PC-9 (cell line): ENCODE data around the gene EVC2. TPM values are rescaled to one million over a fixed set of nuclear protein-coding genes. Genes with fewer than 3 reads are reported as not detected.

Experiments
- BruUV-seq: library from RNA; stranded (reverse); fragments of 400-500 nt; replicated peaks from 2 replicates; lab custom pipeline; 2021; lab: Mats Ljungman, UMichigan
- CTCF ChIA-PET: fragments of 300-600 bp; sonication (Branson Sonifier 250); formaldehyde crosslinking; loops from one replicate; lab custom pipeline; 2022; ENCODE audit warnings: antibody characterized with exemption; lab: Charles Lee
- POLR2A ChIA-PET: fragments of 300-600 bp; sonication (Branson Sonifier 250); formaldehyde crosslinking; loops from one replicate; lab custom pipeline; 2022; ENCODE audit warnings: antibody characterized with exemption; ENCODE audit not compliant: unreplicated experiment; lab: Charles Lee
- DNase-seq, 2 experiments: peaks; one replicate each; pipeline versions ENCODE4 v3.0.0 to v3.0.0-alpha.2; 2015 to 2022; ENCODE audit warnings: mixed read lengths in 1 of 2
- H2AFZ ChIP-seq: fragments of 200-600 bp; sonication (generic); 2 replicates; pipeline ENCODE4 v1.8.1; 2017; ENCODE audit warnings: antibody characterized with exemption
- H3F3A ChIP-seq: fragments of 200-600 bp; sonication (generic); 2 replicates; pipeline ENCODE4 v1.8.1; 2017; ENCODE audit warnings: antibody characterized with exemption, mild to moderate bottlenecking, low read depth; ENCODE audit not compliant: insufficient read depth
- H3K27ac ChIP-seq: fragments of 200-600 bp; sonication (generic); 2 replicates; pipeline ENCODE4 v1.6.1; 2016; ENCODE audit warnings: mixed run types
- H3K27me3 ChIP-seq: fragments of 200-600 bp; sonication (generic); 2 replicates; pipeline ENCODE4 v1.6.1; 2016; ENCODE audit warnings: low read depth, mixed run types; ENCODE audit not compliant: insufficient read depth
- H3K36me3 ChIP-seq: fragments of 200-600 bp; sonication (generic); 2 replicates; pipeline ENCODE4 v1.6.1; 2016; ENCODE audit warnings: low read depth, mixed run types
- H3K4me1 ChIP-seq: fragments of 200-600 bp; sonication (generic); replicated peaks from 2 replicates; pipeline ENCODE4 v1.6.1; 2016; ENCODE audit warnings: mixed run types; ENCODE audit not compliant: insufficient read depth
- H3K4me2 ChIP-seq: fragments of 200-600 bp; sonication (generic); 2 replicates; pipeline ENCODE4 v1.6.1; 2017; ENCODE audit warnings: mixed run types
- H3K4me3 ChIP-seq: fragments of 200-600 bp; sonication (generic); 2 replicates; pipeline ENCODE4 v1.6.1; 2016; ENCODE audit warnings: mixed run types
- H3K79me2 ChIP-seq: fragments of 200-600 bp; sonication (generic); 2 replicates; pipeline ENCODE4 v1.6.1; 2017; ENCODE audit warnings: low read depth, mixed run types
- H3K9me2 ChIP-seq: fragments of 200-600 bp; sonication (generic); 2 replicates; pipeline ENCODE4 v1.8.1; 2017; ENCODE audit warnings: mild to moderate bottlenecking; ENCODE audit not compliant: insufficient read depth
- H3K9me3 ChIP-seq: fragments of 200-600 bp; sonication (generic); 2 replicates; pipeline ENCODE4 v1.8.1; 2016; ENCODE audit warnings: low read depth; ENCODE audit not compliant: insufficient read depth
- H4K20me1 ChIP-seq: fragments of 200-600 bp; sonication (generic); 2 replicates; pipeline ENCODE4 v1.8.1; 2017; ENCODE audit not compliant: insufficient read depth
- EZH2 ChIP-seq: fragments of 200-600 bp; sonication (generic); IDR thresholded peaks from 2 replicates; pipeline ENCODE4 v1.8.0; 2017; ENCODE audit warnings: antibody characterized with exemption, low read depth
- intact Hi-C: fragments of 100-400 bp; cut with micrococcal nuclease; formaldehyde crosslinking; loops from one replicate; pipeline ENCODE4 v1.10.0; 2022; ENCODE audit not compliant: unreplicated experiment
- total RNA-seq: library from RNA; stranded (reverse); gene quantifications from 2 replicates; pipeline ENCODE4 v1.2.3, GENCODE V29; 2021
- TF ChIP-seq, protein P1 (sequence below): fragments of 200-600 bp; sonication (generic); conservative IDR thresholded peaks from 2 replicates; pipeline ENCODE4 v1.6.1; 2017; ENCODE audit warnings: mixed run types, antibody characterized with exemption, mild to moderate bottlenecking, moderate library complexity

EVC2 gene
- total RNA-seq, 1 experiment from 2014 or later, result 1.4 TPM

DNA sequence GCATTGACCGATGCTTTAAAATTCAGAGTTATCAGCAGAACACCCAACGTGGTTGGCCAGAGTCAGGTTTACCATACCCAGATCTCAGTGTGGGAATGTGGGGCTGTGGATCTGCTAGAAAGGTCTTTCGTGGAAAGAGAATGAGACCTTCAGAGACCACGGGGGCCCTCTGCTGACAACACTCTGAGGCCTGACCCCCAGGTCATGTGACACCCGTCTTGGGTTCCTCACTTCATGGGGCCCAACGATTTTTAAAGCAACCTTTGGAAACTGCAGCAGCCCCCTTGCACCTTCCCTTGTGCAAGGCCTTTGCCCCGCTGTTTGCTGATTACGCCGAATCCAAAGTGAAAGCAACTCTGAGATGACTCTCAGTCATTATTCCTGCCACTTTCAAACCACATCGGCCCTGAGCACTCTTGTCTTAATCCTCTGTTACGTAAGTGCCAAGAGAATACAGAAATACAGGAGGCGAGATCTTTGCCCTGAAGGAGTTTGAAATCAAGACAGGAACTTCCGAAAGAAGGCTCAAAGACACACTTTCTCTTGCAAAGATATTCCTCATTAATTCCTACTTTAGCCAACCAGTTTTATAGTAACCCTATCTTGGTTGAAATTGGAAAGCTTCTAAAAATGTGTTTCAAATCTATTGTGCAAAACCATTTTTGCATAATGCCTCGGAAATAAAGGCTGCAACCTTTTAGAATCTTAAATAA, 88.3 kb downstream of the EVC2 start:
- H3K27ac ChIP-seq, result no peak overlapping the region
- no peaks in the 10 kb centered on the region for H4K20me1 ChIP-seq
- no peaks in the 10 kb centered on the region for H3K4me1 ChIP-seq
- H2AFZ ChIP-seq, result no peak overlapping the region
- no peaks in the 10 kb centered on the region for H3K9me3 ChIP-seq
- no peaks in the 10 kb centered on the region for H3K9me2 ChIP-seq
- TF ChIP-seq, protein P1, sequence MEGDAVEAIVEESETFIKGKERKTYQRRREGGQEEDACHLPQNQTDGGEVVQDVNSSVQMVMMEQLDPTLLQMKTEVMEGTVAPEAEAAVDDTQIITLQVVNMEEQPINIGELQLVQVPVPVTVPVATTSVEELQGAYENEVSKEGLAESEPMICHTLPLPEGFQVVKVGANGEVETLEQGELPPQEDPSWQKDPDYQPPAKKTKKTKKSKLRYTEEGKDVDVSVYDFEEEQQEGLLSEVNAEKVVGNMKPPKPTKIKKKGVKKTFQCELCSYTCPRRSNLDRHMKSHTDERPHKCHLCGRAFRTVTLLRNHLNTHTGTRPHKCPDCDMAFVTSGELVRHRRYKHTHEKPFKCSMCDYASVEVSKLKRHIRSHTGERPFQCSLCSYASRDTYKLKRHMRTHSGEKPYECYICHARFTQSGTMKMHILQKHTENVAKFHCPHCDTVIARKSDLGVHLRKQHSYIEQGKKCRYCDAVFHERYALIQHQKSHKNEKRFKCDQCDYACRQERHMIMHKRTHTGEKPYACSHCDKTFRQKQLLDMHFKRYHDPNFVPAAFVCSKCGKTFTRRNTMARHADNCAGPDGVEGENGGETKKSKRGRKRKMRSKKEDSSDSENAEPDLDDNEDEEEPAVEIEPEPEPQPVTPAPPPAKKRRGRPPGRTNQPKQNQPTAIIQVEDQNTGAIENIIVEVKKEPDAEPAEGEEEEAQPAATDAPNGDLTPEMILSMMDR, result no peak
- no peak for TF ChIP-seq EZH2
- H3K36me3 ChIP-seq, result no peaks in the 10 kb centered on the region
- H3K4me2 ChIP-seq, result peak overlapping the region; percentile 23; the same call in 1 of the 2 replicates
- no peak for DNase-seq
- H3K79me2 ChIP-seq, result no peaks in the 10 kb centered on the region
- ChIA-PET POLR2A (no interaction called here), CTCF (no interaction called here)
- no peaks in the 10 kb centered on the region for H3K27me3 ChIP-seq
- BruUV-seq, result no TSS peak
- H3F3A ChIP-seq, result no peaks in the 10 kb centered on the region
- no peak overlapping the region for H3K4me3 ChIP-seq
- intact Hi-C loops, result no loop called here

DNA sequence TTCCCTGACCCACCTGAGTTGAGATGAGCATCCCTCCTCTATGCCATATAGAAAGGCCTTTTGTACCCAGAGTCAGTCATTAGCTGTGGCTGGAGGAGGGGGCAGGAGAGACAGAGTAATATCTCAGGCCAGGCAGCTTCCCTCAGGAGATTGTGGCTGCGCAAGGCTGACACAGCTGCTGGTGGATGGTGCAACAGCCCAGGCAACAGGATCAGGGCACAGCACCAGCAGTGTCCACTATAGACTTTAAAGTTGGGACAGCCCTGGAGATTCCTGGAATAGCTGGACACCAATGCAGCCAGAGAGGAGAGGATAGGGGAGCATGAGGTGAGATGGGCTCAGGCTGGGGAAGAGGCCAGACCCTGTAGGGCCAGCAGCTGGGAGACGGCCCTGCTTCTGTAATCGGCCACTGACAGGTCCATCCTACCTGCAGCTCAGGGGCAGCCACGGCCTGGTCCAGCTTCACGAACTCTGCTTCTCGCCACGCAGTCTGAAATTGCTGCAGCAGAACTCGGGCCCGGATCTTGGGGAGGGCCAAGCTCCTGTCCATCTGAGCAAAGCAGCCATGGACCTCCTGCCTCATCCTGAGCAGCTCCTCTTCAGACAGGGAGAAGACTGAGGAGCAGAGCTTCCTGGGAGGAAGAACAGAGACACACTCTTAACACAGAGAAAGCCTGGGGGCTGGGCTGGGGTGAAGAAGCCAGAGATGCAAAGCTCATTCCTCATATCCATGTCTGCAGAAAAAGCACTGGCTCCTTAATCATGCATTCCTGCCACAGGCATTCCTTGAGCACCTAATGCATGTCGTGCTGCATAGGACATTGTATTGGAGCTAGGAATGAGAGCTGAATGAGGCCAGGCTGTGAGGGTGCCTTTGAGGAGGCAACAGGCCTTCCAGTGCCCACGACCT, 90.1 kb downstream of the EVC2 start:
- Histone ChIP-seq H3K27me3 (no peaks in the 10 kb centered on the region), H3K9me2 (no peaks in the 10 kb centered on the region), H3K4me2 (no peak overlapping the region), H4K20me1 (no peaks in the 10 kb centered on the region), H3F3A (no peaks in the 10 kb centered on the region), H3K27ac (no peak overlapping the region), H3K79me2 (no peaks in the 10 kb centered on the region), H3K9me3 (no peaks in the 10 kb centered on the region), H2AFZ (no peak overlapping the region), H3K36me3 (no peaks in the 10 kb centered on the region), H3K4me1 (no peaks in the 10 kb centered on the region), H3K4me3 (no peak overlapping the region)
- ChIA-PET CTCF (no interaction called here), POLR2A (no interaction called here)
- DNase-seq, result no peak
- no TSS peak for BruUV-seq
- intact Hi-C loops, result no loop called here
- TF ChIP-seq EZH2, result no peak
- TF ChIP-seq, protein P1, result no peak

DNA sequence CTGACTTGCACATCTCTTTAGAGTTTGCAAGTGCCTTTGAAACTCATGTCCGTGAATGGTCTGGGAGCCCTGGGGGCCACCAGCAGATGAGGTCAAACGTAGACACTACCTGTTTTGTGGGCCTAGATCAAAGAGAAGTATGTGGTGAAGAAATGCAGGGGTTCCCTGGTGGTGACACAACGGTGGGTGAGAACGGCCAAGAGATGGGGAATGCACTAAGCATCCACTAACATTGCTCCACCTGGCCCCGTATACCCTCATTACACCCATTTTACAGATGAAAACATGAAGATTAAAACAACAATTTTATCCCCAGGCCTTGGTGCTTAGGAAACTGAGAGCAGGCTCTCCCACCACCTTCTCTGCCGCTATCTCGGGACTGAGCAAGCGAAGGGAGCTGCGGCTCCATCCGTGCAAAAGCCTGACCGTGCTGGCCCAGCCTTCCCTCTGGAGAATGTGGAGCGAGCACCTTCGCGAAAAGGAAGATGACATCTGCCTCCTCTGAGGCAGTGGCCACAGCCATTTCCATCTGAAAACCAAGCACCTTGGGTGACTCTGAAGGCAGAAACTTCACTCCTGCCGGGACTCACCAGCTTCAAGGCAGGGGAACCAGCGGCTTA, 91.9 kb downstream of the EVC2 start:
- H3K27ac ChIP-seq, result no peak overlapping the region
- no peaks in the 10 kb centered on the region for H3K27me3 ChIP-seq
- intact Hi-C loops, result no loop called here
- no peak for TF ChIP-seq EZH2
- TF ChIP-seq, protein P1, result no peak
- H3K9me2 ChIP-seq, result no peaks in the 10 kb centered on the region
- no peak overlapping the region for H3K4me2 ChIP-seq
- H3F3A ChIP-seq, result no peaks in the 10 kb centered on the region
- no peaks in the 10 kb centered on the region for H3K9me3 ChIP-seq
- H3K4me1 ChIP-seq, result no peaks in the 10 kb centered on the region
- H4K20me1 ChIP-seq, result no peaks in the 10 kb centered on the region
- no peaks in the 10 kb centered on the region for H3K79me2 ChIP-seq
- no peak for DNase-seq
- no peak overlapping the region for H3K4me3 ChIP-seq
- ChIA-PET CTCF (no interaction called here), POLR2A (no interaction called here)
- no peaks in the 10 kb centered on the region for H3K36me3 ChIP-seq
- BruUV-seq, result no TSS peak
- H2AFZ ChIP-seq, result no peak overlapping the region
